GM12891 (cell line): ENCODE results near the gene BRPF3.

Experiments
- PAX5 ChIP-seq: IDR thresholded peaks from 2 replicates; pipeline ENCODE4 v1.6.1; 2011; ENCODE audit warnings: low read length, moderate library complexity, mild to moderate bottlenecking; ENCODE audit not compliant: insufficient read depth, severe bottlenecking
- POLR2A ChIP-seq: IDR thresholded peaks from 2 replicates; pipeline ENCODE4 v1.6.1; 2011; ENCODE audit warnings: low read depth, low read length, control low read depth
- POLR2AphosphoS5 ChIP-seq: IDR thresholded peaks from 2 replicates; pipeline ENCODE4 v1.6.1; 2011; ENCODE audit warnings: low read depth, low read length, control low read depth
- POU2F2 ChIP-seq: IDR thresholded peaks from 2 replicates; pipeline ENCODE4 v1.6.1; 2011; ENCODE audit warnings: low read depth, mild to moderate bottlenecking, control low read depth, low read length, moderate library complexity
- SPI1 ChIP-seq: IDR thresholded peaks from 2 replicates; pipeline ENCODE4 v1.6.1; 2011; ENCODE audit warnings: low read depth, low read length, control low read depth
- TAF1 ChIP-seq: IDR thresholded peaks from 2 replicates; pipeline ENCODE4 v1.6.1; 2011; ENCODE audit warnings: low read depth, low read length, control low read depth

DNA sequence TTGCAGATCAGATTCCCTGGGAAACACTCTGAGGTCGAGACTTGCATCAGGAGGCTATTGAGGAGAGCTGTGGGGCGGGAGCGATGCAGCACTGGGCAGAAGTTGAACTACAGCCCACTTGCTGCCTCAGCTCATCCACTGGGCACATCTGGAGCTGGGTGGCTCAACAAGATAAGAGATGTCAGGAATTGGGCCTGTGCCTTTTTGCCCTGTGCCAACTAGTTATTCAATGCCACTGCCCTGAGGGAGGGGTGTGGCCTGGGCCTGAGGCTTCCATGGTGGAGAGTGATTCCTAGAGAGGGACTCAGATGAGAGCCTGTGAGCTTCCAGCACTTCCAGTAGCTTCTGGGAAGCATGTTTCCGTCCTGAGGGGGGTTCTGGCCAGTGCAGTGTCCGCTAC lies 32.7 kb downstream of the BRPF3 start:
- TF ChIP-seq TAF1, result no peak
- TF ChIP-seq POLR2A, result no peak
- TF ChIP-seq POLR2AphosphoS5, result no peak
- TF ChIP-seq PAX5, result no peak
- TF ChIP-seq SPI1, result no peak
- no peak for TF ChIP-seq POU2F2
